IPS-15b (cell line): ENCODE data around the gene BRSK2.

Source experiments
- H3K27me3 ChIP-seq: one replicate; pipeline ENCODE4 v1.6.1; 2013; ENCODE audit warnings: low read length; ENCODE audit not compliant: control insufficient read depth, insufficient read depth
- H3K36me3 ChIP-seq: one replicate; pipeline ENCODE4 v1.6.1; 2013; ENCODE audit warnings: low read length; ENCODE audit not compliant: control insufficient read depth, insufficient read depth
- H3K4me1 ChIP-seq: one replicate; pipeline ENCODE4 v1.6.1; 2013; ENCODE audit warnings: mild to moderate bottlenecking, low read length; ENCODE audit not compliant: control insufficient read depth, insufficient read depth
- H3K4me3 ChIP-seq: one replicate; pipeline ENCODE4 v1.5.1; 2013; ENCODE audit warnings: low read depth, low read length
- H3K9ac ChIP-seq: one replicate; pipeline ENCODE4 v1.6.1; 2013; ENCODE audit warnings: low read depth, mild to moderate bottlenecking, low read length
- H3K9me3 ChIP-seq: one replicate; pipeline ENCODE4 v1.6.1; 2013; ENCODE audit warnings: mild to moderate bottlenecking, low read length; ENCODE audit not compliant: control insufficient read depth, insufficient read depth

BRSK2 gene

DNA sequence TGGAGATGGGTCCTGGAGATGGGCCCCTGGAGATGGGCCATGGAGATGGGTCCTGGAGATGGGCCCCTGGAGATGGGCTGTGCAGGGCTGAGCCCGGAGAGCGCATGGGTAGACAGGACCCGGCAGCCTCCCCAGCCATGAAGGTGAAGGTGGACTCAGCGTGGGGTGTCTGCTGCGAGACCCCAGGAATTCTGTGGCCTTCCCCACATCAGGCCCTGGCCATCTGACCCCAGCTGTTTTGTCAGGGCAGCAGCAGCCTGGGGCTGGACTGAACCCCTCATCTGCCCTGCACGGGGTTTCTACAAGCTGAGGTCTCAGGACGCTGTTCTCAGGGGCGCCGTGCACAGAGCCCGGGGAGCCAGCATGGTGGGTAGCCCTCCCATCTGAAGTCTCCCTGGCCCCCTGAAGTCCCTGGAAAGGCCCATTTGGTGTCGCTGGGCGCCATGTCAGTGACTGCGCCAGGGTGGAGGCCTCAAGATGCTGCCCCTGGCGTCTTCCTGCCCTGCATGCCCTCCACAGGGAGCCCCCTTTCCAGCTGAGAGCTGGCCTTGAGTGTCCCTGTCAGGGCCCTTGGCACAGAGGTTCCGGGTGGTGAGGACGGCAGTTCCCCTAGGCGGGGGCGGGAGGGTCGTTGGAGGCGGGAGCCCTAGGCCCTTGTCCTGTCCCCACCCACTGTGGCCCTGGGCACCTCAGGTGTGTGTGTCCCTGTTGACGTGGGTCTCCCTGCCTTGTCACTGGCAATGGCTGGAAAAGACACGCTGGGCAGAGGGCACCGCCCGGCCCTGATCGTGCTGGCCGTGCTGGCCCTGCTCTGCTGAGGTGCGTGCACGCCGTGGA, 5.4 kb downstream of the BRSK2 start:
- H3K4me3 ChIP-seq: no peak overlapping the region
- no peaks in the 10 kb centered on the region for H3K36me3 ChIP-seq
- H3K27me3 ChIP-seq: no peaks in the 10 kb centered on the region

DNA sequence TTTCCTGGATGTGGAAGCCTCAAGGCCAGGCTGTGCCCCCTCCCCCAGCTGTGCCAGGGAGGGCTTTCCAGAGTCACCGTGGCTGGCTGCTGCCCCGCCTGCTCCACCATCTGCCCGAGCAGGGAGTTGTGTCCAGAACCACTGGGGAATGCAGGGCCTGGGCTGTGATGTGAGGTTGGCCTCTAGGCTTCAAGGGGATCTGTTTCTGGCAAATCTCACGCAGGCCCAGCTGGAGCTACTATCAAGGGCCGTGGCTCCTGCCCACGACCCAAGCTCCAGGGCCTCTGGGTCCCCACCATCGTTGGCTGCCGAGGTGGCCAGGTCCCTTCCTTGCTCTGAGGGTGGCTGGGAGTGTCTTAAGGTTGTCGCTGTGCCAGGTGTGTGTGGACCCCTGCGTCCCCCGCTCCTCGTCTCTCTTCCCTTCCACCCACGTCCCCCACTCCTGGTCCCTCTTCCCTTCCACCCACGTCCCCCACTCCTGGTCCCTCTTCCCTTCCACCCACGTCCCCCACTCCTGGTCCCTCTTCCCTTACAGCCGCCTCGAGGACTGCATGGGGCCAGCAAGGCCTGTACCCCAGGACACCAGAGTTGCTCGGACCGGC, 6.1 kb downstream of the BRSK2 start:
- no peaks in the 10 kb centered on the region for H3K27me3 ChIP-seq
- no peaks in the 10 kb centered on the region for H3K9me3 ChIP-seq
- no peaks in the 10 kb centered on the region for H3K4me1 ChIP-seq
- H3K36me3 ChIP-seq: no peaks in the 10 kb centered on the region
- no peak overlapping the region for H3K9ac ChIP-seq
- H3K4me3 ChIP-seq: no peak overlapping the region

More for the DNA sequence above, 5.4 kb downstream of the BRSK2 start:
- Histone ChIP-seq H3K9ac (no peak overlapping the region), H3K4me1 (no peaks in the 10 kb centered on the region), H3K9me3 (no peaks in the 10 kb centered on the region)

DNA sequence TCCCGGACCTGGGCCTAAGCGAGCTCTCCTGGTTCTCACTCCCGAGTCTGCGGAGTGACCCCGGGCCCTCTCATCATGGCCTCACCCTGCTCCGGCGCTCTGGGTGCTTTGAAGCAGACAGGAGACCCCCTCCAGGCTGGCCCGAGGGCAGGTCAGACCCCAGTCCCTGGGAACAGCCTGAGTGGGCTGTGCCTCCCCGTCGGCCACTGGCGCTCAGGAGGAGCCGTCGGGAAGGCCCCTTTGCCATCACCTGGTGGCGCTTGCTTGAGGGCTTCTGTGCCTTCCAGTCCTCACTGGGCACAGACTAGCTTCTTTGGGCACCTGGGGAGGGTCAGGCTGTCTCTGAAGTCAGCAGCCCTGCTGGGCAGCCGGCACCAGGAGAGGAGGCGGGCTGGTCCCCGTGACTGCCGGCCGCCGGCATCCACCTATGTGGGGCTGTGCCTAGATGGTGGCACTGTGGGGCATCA, 6.7 kb downstream of the BRSK2 start:
- no peaks in the 10 kb centered on the region for H3K36me3 ChIP-seq
- no peak overlapping the region for H3K4me3 ChIP-seq
- no peak overlapping the region for H3K9ac ChIP-seq
- no peaks in the 10 kb centered on the region for H3K27me3 ChIP-seq
- H3K9me3 ChIP-seq: no peaks in the 10 kb centered on the region
- peaks cover 2% of the 10 kb centered on the region for H3K4me1 ChIP-seq

DNA sequence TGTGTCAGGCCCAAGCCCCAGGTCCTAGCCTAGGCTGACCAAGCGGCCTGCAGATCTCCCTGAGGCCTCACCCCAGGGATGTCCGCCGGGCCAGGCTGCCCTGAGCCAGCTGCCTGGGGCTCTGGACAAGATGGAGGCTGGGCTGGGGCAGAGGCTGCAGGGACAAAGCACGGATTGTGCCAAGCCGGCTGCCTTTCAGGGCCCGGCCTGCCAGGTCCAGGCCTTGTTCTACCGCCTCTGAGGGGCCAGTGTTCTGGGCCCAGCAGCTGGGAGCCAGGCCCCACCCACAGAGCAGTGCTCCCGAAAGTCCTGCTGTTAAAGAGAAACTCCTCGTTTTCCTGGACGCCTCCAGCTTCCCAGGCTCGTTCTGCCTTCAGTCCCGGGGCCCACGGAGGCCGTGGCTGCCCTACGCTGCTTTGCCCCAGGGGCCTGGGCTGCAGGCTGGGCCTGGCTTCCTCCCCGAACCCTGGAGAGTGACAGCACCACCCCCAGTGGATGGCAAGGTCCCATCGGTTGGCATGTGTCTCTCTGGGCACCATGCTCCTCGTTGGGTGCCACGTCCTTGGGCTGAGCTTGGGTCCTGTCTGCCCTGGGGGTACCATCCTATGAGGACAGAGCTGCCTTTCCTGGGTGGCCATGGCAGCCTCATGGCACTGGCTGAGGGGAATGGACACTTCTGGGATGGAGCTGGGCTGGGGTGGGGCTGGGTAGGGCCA, 7.6 kb downstream of the BRSK2 start:
- peaks cover 2% of the 10 kb centered on the region for H3K4me1 ChIP-seq
- H3K9me3 ChIP-seq: no peaks in the 10 kb centered on the region
- no peaks in the 10 kb centered on the region for H3K27me3 ChIP-seq
- H3K9ac ChIP-seq: no peak overlapping the region
- H3K4me3 ChIP-seq: no peak overlapping the region
- H3K36me3 ChIP-seq: no peaks in the 10 kb centered on the region

DNA sequence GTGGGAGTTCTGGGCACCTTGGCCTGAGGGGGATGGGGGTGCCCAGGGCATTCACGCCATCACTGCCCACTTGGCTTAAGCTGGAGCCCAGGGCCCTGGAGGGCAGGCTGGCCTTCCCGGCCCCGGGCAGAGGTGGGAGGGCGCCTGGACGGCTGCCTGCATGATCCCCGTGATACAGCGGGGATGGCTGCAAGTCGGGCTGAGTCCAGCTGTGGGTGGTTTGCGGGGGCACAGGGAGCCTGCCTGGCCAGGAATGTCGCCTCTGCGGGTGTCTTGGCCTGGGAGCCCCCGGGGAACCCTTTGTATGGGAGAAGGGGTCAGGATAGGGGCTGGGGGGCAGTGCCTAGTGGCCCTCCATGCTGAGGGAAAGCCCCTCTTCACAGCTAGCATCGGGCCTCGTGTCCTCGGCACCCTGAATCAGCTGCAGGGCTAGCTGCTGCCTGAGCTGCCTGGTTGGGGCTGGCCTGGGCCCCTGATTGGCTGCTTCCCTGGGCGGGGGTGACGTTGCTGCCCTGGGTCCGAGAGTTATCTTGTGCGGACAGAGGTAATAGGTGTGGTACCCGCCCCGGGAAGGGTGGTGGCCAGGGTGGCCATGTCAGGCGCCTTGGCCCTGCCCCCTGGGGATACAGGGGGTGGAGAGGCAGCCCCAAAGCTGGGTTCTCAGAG, 8.3 kb downstream of the BRSK2 start:
- Histone ChIP-seq H3K36me3 (no peaks in the 10 kb centered on the region), H3K27me3 (no peaks in the 10 kb centered on the region), H3K9ac (no peak overlapping the region), H3K9me3 (no peaks in the 10 kb centered on the region), H3K4me3 (no peak overlapping the region), H3K4me1 (peaks cover 2% of the 10 kb centered on the region)

DNA sequence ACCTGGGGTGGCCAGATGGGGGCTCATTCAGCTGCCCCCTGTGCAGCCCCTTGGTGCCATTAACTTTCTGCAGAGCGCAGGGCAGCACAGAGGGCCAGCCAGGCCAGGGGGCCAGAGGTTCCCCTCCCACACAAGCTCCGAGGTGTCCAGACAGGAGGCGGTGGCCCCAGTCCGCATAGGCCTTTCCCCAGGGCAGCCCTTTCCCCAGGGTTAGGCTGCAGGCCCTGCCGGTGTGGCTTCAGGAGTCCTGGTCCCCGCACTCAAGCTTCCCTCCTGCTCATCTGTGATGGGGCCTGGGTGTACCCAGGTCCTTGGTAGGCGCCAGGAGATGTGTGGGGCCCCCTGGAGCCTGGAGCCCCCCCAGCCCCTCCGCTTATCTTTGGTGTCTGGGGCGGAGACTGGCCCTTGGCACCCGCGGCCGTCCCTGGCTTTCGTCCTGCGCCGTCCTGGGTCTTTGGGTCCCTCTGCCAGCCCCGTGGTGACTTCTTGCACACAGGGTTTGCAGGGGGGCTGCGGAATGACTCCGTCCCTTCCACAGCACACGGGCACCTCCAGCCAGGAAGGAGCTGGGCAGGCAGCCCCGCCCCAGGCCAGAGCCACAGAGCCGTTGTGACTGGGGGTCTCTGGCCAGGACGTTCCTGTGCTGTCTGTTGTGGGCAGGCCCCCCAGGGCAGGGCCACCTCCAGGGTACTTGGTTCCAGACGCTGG, 8.9 kb downstream of the BRSK2 start:
- no peak overlapping the region for H3K9ac ChIP-seq
- H3K4me3 ChIP-seq: no peak overlapping the region
- no peaks in the 10 kb centered on the region for H3K36me3 ChIP-seq
- peaks cover 2% of the 10 kb centered on the region for H3K4me1 ChIP-seq
- no peaks in the 10 kb centered on the region for H3K9me3 ChIP-seq
- H3K27me3 ChIP-seq: no peaks in the 10 kb centered on the region

DNA sequence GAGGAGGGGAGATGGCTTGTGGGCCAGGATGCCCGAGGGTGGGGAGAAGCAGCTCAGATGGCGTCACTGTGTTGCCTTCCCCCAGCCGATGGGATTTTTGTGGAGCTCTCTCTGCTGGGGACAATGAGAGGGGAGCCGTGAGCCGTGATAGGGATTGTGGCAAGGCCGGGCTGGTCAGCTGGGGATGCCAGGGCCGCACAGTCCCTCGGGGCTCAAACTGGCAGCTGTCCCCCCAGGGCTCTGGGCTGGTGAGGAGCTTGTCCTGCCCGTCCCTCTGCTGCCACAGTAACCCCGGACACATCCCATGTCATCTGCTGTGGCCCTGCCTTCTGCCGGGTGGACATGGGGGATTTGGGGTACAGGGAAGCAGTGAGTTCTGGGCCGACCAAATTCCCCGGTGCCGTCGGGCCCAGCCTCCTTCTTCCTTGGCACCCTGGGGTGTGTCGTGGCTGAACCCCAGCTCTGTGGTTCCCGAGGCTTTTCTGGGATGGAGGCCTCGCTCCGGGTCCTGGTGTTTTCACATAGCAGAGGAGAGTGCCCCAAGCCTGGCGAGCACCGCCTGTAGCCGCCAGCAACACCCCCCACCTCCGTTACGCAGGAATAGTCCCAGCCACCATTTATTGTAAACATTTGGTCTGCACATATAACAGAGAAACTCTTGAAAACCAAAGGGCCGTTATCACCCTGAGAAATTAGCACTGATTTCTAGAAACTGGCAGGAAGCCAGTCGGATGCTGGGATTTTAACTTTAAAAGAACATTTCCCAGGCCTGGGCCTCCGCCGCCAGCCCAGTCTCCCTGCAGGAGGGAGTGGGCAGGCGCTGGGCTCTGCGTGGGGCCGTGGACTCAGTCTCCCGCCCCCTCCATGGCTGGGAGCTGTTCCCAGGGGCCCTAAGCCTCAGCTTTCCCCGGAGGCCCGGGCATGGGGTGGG, 9.9 kb downstream of the BRSK2 start:
- no peak overlapping the region for H3K4me3 ChIP-seq
- no peaks in the 10 kb centered on the region for H3K9me3 ChIP-seq
- peaks cover 2% of the 10 kb centered on the region for H3K4me1 ChIP-seq
- H3K36me3 ChIP-seq: no peaks in the 10 kb centered on the region
- H3K27me3 ChIP-seq: no peaks in the 10 kb centered on the region
- H3K9ac ChIP-seq: no peak overlapping the region

DNA sequence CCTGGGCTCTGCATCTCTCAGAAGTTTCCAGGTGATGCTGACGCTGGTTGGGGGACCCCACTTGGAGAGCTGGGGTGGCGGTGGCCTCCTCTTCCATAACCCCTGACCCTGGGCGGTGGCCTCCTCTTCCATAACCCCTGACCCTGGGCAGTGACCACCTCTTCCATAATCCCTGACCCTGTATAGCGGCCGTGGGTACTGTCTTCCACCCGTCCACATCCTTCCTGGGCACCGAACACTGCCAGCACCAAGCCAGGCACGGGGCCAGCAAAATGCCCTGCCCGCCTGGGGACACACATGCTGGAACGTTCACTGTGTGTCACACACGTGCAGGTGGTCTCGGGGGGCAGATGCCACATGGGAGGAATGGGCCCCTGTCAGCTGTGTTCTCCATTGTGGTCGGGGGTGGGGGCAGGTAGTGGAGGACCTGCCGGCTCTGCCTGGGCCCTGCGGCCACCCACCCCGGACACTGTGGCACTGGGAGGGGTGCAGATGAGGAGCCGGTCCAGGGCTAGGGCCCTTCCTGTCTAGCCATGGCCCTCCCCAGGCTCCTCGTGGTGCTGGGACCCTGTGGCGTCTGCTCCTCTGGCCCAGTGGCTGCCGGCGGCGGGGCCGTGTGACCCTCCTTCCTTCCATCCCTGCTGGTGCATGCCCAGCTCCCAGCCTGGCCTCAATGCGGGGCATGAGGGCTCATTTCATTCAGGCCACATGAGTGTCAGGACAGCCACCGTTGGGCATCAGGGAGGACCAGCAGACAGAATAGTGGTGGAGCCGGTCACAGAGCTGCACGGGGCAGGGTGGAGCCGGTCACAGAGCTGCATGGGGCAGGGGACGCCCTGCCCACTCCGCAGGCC, 10.8 kb downstream of the BRSK2 start:
- H3K36me3 ChIP-seq: no peaks in the 10 kb centered on the region
- peaks cover 2% of the 10 kb centered on the region for H3K4me1 ChIP-seq
- H3K4me3 ChIP-seq: no peak overlapping the region
- H3K27me3 ChIP-seq: no peaks in the 10 kb centered on the region
- H3K9ac ChIP-seq: no peak overlapping the region
- no peaks in the 10 kb centered on the region for H3K9me3 ChIP-seq

DNA sequence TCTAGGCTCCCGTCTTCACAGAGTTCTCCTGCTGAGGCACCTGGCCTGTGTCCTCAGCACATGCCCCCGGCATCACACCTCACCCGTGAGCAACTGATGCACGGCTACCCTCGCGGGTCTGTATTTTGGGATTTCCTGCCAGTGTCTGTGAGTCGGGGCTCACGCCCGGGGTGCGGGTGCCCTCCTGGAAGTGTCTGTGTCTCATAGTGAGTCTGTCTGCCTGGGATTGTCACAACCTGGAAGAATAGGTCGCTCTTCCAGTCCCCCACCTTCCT, 11.4 kb downstream of the BRSK2 start:
- H3K27me3 ChIP-seq: no peaks in the 10 kb centered on the region
- H3K9ac ChIP-seq: no peak overlapping the region
- no peak overlapping the region for H3K4me3 ChIP-seq
- H3K4me1 ChIP-seq: peaks cover 2% of the 10 kb centered on the region
- no peaks in the 10 kb centered on the region for H3K9me3 ChIP-seq
- no peaks in the 10 kb centered on the region for H3K36me3 ChIP-seq

DNA sequence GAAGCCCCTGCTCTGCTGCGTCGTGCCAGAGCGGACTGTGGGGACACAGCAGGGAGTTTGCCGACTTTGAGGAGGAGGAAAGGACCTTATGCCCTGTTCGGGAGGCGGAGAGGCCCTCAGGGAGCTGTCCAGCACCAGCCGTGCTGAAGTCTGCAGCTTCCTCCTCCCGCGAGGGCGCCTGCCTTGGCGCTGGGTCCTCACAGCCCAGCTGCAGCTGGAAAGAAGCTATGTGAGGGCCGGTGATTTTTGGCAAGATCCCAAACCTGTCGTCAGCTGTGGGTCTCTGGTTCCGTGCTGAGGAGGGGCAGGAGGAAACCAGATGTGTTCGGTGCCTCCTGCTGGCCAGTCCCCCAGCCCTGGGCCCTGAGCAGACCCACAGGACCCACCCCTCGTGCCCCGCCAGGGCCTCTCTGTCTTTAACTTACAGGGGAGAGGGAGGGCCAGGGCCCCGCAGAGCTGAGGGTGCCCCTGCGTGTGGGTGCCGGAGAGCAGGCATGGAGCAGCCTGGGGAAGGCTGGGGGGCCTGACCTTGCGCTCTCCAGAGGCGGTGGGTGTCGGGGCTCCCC, 12.0 kb downstream of the BRSK2 start:
- Histone ChIP-seq H3K4me1 (peaks cover 2% of the 10 kb centered on the region), H3K9ac (no peak overlapping the region), H3K9me3 (no peaks in the 10 kb centered on the region), H3K36me3 (no peaks in the 10 kb centered on the region), H3K4me3 (no peak overlapping the region), H3K27me3 (no peaks in the 10 kb centered on the region)
